Fibroblast of lung (primary cell): ENCODE results near the gene COPS6.

Experiments
- CTCF ChIP-seq, 2 donors: IDR thresholded peaks in 1 of 2; conservative IDR thresholded peaks in 1 of 2; 1 replicate in 1 of 2; 2 replicates in 1 of 2; pipeline ENCODE4 v1.5.1; 2011 to 2012; ENCODE audit warnings: low read length in 2 of 2, control low read depth in 1 of 2, inconsistent platforms in 1 of 2, low read depth in 1 of 2, mild to moderate bottlenecking in 1 of 2
- EZH2 ChIP-seq: IDR thresholded peaks from 2 replicates; pipeline ENCODE4 v1.5.1; 2012; ENCODE audit warnings: low read length, control low read depth, mild to moderate bottlenecking; ENCODE audit errors: missing control alignments

- TF ChIP-seq CTCF (conservative IDR thresholded peaks at IDR 0.05 in 1 of 2, IDR thresholded peaks at IDR 0.05 in 1 of 2; ENCODE audit: low read depth in 1 of 2, low read length in 2 of 2) (no peak), EZH2 (no peak)
Observed at GRCh38 chr7:100063376-100063775, 25.4 kb upstream of the COPS6 start.
